Activated CD4-positive, alpha-beta T cell treated with anti-CD3 and anti-CD28 coated beads, Interleukin-2, amount 10 ng/mL, durations not matched to agents 7 days and 5 days (primary cell): Measurements from ENCODE around the gene CTF1. TPM values are rescaled to one million over a fixed set of nuclear protein-coding genes. Genes with fewer than 3 reads are reported as not detected.

Experiments used
- CTCF ChIA-PET: fragments of 350-600 bp; sonication (Branson Sonifier 250); formaldehyde crosslinking; loops from one replicate; lab custom pipeline; 2021; ENCODE audit warnings: antibody characterized with exemption; lab: Charles Lee
- POLR2A ChIA-PET: fragments of 350-600 bp; sonication (Branson Sonifier 250); formaldehyde crosslinking; loops from one replicate; lab custom pipeline; 2021; ENCODE audit warnings: antibody characterized with exemption; lab: Charles Lee
- DNase-seq: peaks from one replicate; pipeline ENCODE4 v3.0.0-alpha.2; 2020
- H3K27ac Mint-ChIP-seq: one replicate; pipeline ENCODE4 v1.8.0; 2021; ENCODE audit warnings: mild to moderate bottlenecking, moderate library complexity, mixed read lengths
- H3K27me3 Mint-ChIP-seq: one replicate; pipeline ENCODE4 v1.8.0; 2021; ENCODE audit warnings: mixed read lengths
- H3K36me3 Mint-ChIP-seq: one replicate; pipeline ENCODE4 v1.8.0; 2021; ENCODE audit warnings: low read depth, mixed read lengths
- H3K4me1 Mint-ChIP-seq: one replicate; pipeline ENCODE4 v1.8.0; 2021; ENCODE audit warnings: mixed read lengths
- H3K4me3 Mint-ChIP-seq: one replicate; pipeline ENCODE4 v1.8.0; 2021; ENCODE audit warnings: mild to moderate bottlenecking, moderate library complexity, mixed read lengths
- H3K9me3 Mint-ChIP-seq: one replicate; pipeline ENCODE4 v1.8.0; 2021; ENCODE audit warnings: mixed read lengths
- total RNA-seq, 2 experiments: library from RNA; stranded (reverse); gene quantifications; one replicate each; pipeline ENCODE4 v1.2.3, GENCODE V29; 2021

CTF1 gene
- total RNA-seq, 2 experiments from 2014 or later = 0.22 to 0.31 TPM

DNA sequence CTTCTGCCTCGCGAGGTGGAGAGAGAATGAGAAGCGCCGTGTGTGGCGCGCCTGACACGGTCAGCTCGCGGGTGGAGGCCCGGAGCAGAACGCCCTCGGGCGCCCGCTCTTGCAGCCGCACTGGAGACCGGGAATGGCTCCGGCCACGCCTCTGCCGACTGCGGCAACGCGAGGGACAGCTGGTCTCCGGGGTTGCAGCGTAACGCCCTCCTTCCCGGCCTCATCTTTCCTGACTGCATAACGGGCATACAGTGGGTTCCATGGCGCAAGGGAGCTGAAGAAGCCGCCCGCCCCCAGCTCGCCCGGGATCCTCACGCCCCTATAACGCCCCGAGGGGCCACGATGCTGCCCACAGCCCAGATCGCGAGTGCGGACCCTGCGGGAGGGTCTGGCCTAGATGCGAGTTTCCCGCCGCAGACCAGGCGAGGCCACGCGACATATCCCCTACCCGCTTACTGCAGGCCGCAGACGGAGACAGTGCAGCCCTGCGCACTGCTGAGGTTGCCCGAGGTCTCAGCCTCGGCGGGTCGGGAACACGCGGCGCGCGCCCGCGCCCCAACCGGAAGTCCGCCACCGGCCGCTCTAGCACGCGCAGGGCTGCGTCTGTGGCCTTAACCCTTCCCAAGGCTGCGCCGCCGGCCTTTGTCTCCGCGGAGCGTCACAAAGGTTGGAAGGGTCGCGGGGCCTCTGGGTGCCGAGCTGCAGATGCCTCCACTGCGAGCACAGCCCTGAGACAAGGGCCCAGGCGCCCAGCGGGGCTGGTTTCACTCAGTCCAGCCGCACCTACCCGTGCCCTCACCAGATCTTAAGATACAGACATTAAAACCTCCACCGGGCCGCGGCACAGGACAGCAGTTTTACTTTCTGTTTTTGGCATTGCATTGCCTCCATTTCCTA lies 21.3 kb upstream of the CTF1 start:
- Mint-ChIP-seq H3K27ac (peak overlapping the region; percentile 98), H3K36me3 (peaks cover 32% of the 10 kb centered on the region), H3K9me3 (no peaks in the 10 kb centered on the region), H3K4me3 (peak overlapping the region; percentile 94), H3K4me1 (peaks cover 30% of the 10 kb centered on the region), H3K27me3 (no peaks in the 10 kb centered on the region)
- DNase-seq = peak; percentile 87
- CTCF ChIA-PET = interaction anchor here (0.9 to 5.1 kb wide), 5 partner anchors 27 to 67 kb away, joined by 3 to 23 read pairs (median 4); no protein-coding TSS in a partner anchor
- POLR2A ChIA-PET = interaction anchor here (1.0 to 1.9 kb wide), 2 partner anchors 27 to 30 kb away, joined by 6 to 11 read pairs; no protein-coding TSS in a partner anchor

DNA sequence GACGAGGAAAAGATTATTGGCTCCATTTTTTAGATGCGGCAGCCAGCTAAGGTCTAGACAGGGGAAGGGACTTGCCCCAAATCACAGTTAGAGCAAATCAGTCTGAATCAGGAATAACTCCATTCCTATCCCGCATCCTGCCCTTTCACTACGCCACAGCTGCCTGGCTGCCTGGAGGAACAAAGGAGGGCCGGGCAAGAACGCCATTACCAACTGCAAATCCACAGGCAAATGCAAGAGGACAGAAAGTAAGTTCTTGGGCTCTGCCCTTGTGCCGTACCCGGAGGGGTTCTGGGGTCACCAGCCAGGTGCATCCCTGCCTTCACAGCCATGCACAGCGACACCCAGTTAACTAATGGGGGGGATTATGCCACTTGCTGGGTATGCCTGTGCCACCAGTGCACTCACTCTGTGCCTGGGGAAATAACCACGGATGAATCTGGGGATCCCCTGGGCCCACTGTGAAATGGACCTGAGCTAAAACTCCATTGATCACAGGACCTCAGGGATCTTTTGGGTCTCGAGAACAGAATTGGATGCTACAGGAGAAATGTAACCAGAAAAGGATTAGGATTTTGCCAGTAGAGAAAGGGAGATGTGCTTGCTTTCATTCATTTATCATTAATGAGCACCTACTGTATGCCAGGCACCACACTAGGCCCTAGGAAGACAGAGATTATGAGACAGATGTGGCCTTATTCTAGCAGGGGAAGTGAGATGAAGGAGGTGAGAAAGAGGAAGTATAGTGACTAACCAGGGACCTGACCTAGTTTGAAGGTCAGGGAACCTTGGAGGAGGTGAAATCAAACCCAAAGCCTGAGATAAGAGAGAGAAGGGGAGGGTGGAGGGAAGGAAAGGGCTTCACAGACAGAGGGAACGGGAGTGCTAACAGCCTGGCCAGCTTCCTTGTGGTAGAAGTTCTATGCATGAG lies 20.3 kb upstream of the CTF1 start:
- peaks cover 35% of the 10 kb centered on the region for H3K36me3 Mint-ChIP-seq
- peak overlapping the region; percentile 94 for H3K4me3 Mint-ChIP-seq
- POLR2A ChIA-PET = interaction anchor here (1.9 kb wide), 1 partner anchor 26 kb away, joined by 11 read pairs; no protein-coding TSS in a partner anchor
- peaks cover 30% of the 10 kb centered on the region for H3K4me1 Mint-ChIP-seq
- DNase-seq = peak; percentile 18
- no peaks in the 10 kb centered on the region for H3K27me3 Mint-ChIP-seq
- H3K9me3 Mint-ChIP-seq = no peaks in the 10 kb centered on the region
- CTCF ChIA-PET = interaction anchor here (1.0 to 5.1 kb wide), 3 partner anchors 25 to 63 kb away, joined by 3 to 23 read pairs (median 4); no protein-coding TSS in a partner anchor
- peak overlapping the region; percentile 98 for H3K27ac Mint-ChIP-seq

DNA sequence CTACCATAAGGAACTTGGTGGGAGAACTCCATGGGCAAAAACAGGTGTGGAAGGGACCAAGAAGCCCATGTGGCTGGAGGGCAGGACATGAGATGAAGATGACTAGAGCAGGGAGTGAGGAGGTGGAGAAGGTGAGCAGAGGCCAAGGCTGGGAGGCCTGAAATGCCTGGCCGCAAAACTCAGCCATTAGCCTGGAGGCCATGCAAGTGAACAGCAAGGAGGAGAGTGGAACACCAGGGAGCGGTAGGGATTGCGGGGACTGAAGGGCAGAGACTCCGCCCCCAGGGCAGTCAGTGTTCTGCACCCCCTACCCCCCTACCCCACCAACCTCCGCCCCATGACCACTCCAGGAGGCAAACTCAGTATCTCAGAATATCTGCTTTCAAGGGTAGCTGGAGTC lies 19.5 kb upstream of the CTF1 start:
- peaks cover 36% of the 10 kb centered on the region for H3K4me1 Mint-ChIP-seq
- no peaks in the 10 kb centered on the region for H3K9me3 Mint-ChIP-seq
- peak overlapping the region; percentile 94 for H3K4me3 Mint-ChIP-seq
- H3K27ac Mint-ChIP-seq = peak overlapping the region; percentile 98
- no peak for DNase-seq
- H3K27me3 Mint-ChIP-seq = no peaks in the 10 kb centered on the region
- ChIA-PET POLR2A (no interaction called here), CTCF (interaction anchor here (0.6 to 5.1 kb wide), 3 partner anchors 24 to 792 kb away, joined by 3 to 23 read pairs (median 4); no protein-coding TSS in a partner anchor)
- H3K36me3 Mint-ChIP-seq = peaks cover 35% of the 10 kb centered on the region

DNA sequence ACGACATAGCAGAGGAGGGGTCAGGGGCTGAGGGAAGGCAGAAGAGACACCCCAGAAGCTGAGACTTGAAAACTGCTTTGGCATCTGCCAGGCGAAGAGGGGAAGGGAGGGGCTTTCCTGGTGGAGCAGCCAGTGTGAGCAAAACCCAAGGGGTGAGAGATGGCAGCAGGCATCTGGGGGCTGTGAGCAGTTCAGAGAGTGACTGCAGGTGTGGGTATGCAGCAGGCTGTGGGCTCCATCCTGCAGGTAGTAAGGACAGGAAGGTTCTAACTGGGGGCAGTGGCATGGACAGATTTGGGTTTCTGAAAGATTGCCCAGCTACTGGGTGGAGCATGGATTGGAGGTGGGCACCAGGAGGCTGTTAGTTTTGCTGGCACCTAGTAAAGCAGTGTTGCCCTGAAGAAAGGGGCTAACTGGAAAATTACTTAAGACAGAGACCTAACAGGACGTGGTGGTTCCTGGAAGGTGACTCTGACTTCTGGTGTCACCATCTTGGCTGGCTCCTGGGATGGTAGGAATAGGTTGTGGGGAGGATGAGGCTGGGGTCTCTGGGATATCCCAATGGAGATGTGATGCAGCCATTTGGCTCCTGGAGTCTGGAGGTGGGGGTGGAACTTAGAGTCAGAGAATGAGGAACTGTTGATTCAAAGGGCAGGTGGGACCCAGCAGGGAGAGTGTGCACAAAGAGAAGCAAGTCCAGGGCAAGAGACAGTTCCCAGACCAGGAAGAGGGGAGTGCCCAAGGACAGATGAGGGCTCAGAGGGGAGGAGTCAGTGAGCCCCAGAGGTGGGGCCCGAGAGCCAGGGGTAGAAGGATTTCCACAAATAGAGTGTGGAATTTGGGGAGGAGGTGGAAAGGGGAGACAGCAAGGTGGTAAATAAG lies 13.7 kb upstream of the CTF1 start:
- Mint-ChIP-seq H3K4me3 (no peak overlapping the region), H3K36me3 (peaks cover 27% of the 10 kb centered on the region), H3K27me3 (no peaks in the 10 kb centered on the region), H3K4me1 (peaks cover 24% of the 10 kb centered on the region), H3K27ac (peak overlapping the region; percentile 72), H3K9me3 (no peaks in the 10 kb centered on the region)
- ChIA-PET CTCF (interaction anchor here (1.3 to 1.5 kb wide), 2 partner anchors 13 to 38 kb away, joined by 3 to 6 read pairs; no protein-coding TSS in a partner anchor), POLR2A (no interaction called here)
- DNase-seq = no peak

DNA sequence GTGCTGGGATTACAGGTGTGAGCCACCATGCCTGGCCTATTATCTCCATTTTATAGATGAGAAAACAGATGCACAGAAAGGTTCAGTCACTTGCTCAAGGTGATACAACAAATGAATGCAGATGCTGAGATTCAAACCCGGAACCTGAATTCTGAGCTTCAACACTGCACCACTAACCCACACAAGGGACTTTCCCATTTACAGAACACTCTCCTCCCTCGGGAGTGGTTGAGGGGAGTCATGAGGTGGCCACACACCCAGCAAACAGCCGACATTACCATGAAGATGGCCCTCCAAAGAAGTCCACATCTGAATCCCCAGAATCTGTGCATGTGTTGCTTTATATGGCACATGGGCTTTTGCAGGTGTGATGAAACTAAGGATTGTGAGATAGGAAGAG lies 11.7 kb upstream of the CTF1 start:
- H3K27ac Mint-ChIP-seq = no peak overlapping the region
- H3K4me1 Mint-ChIP-seq = peaks cover 24% of the 10 kb centered on the region
- no peaks in the 10 kb centered on the region for H3K9me3 Mint-ChIP-seq
- POLR2A ChIA-PET = no interaction called here
- CTCF ChIA-PET = interaction anchor here (1.1 kb wide), 1 partner anchor 17 kb away, joined by 3 read pairs; no protein-coding TSS in a partner anchor
- no peak for DNase-seq
- peaks cover 25% of the 10 kb centered on the region for H3K36me3 Mint-ChIP-seq
- no peaks in the 10 kb centered on the region for H3K27me3 Mint-ChIP-seq
- no peak overlapping the region for H3K4me3 Mint-ChIP-seq

DNA sequence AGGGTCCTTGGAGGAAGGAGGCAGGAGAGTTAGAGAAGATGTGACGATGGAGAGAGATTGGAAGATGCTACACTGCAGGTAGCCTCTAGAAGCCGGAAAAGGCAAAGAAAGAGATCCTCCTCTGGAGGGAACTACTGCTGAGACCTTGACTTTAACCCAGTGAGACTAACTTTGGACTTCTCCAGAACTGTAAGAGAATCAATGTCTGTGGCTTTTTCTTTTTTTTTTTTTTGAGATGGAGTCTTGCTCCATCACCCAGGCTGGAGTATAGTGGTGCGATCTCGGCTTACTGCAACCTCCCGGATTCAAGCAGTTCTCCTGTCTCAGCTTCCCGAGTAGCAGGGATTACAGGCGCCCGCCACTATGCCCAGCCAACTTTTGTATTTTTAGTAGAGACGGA lies 11.2 kb upstream of the CTF1 start:
- DNase-seq = no peak
- H3K27me3 Mint-ChIP-seq = no peaks in the 10 kb centered on the region
- peaks cover 24% of the 10 kb centered on the region for H3K4me1 Mint-ChIP-seq
- H3K9me3 Mint-ChIP-seq = no peaks in the 10 kb centered on the region
- ChIA-PET CTCF (interaction anchor here (0.6 kb wide), 1 partner anchor 15 kb away, joined by 4 read pairs; no protein-coding TSS in a partner anchor), POLR2A (no interaction called here)
- H3K4me3 Mint-ChIP-seq = no peak overlapping the region
- H3K36me3 Mint-ChIP-seq = peaks cover 29% of the 10 kb centered on the region
- H3K27ac Mint-ChIP-seq = no peak overlapping the region

DNA sequence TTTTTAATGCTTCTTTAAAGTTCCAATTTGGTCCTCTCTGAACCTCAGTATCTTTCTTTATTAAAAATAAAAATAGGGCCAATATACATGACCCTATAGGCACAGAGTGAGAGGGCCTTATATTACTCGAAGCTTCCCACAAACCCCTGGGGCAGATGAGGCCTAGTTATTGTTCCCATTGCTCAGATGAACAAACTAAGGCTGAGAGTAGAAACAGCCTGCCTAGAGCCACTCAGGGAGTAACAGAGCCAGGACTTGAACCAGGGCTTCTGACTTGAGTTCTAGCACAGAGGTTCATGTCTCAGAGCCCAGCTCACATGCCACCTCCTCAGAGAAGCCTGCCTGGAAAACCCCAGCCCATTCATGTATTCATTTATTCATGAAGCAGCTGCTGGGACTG lies 10.3 kb upstream of the CTF1 start:
- H3K4me1 Mint-ChIP-seq = peaks cover 24% of the 10 kb centered on the region
- no peaks in the 10 kb centered on the region for H3K27me3 Mint-ChIP-seq
- CTCF ChIA-PET = interaction anchor here (1.4 kb wide), 1 partner anchor 16 kb away, joined by 5 read pairs; no protein-coding TSS in a partner anchor
- H3K9me3 Mint-ChIP-seq = no peaks in the 10 kb centered on the region
- POLR2A ChIA-PET = no interaction called here
- H3K4me3 Mint-ChIP-seq = no peak overlapping the region
- peak overlapping the region; percentile 60 for H3K27ac Mint-ChIP-seq
- no peak for DNase-seq
- peaks cover 27% of the 10 kb centered on the region for H3K36me3 Mint-ChIP-seq

DNA sequence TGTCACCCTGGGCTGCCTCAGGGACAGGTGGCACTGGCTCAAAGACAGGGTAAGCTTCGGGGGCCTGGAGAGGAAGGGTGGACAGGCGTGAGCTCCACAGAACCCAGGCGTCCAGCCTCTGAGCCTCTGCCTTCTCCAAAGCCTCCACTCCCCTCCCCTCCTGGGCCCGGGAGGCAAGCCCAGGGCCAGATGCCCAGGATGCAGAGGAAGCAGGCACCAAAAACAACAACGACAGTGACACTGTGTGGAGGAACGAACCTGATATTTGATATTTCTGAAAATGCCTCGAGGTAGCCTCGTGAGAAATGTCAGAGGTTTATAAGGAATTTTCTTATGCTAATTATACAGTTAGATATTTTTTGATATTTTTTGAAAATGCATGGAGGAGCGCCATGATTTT lies 8.5 kb upstream of the CTF1 start:
- DNase-seq = no peak
- peaks cover 25% of the 10 kb centered on the region for H3K36me3 Mint-ChIP-seq
- H3K9me3 Mint-ChIP-seq = no peaks in the 10 kb centered on the region
- H3K27me3 Mint-ChIP-seq = no peaks in the 10 kb centered on the region
- H3K4me3 Mint-ChIP-seq = no peak overlapping the region
- CTCF ChIA-PET = interaction anchor here (0.6 to 3.2 kb wide), 2 partner anchors 14 to 71 kb away, joined by 5 to 17 read pairs; no protein-coding TSS in a partner anchor
- no peak overlapping the region for H3K27ac Mint-ChIP-seq
- POLR2A ChIA-PET = no interaction called here
- peaks cover 16% of the 10 kb centered on the region for H3K4me1 Mint-ChIP-seq

DNA sequence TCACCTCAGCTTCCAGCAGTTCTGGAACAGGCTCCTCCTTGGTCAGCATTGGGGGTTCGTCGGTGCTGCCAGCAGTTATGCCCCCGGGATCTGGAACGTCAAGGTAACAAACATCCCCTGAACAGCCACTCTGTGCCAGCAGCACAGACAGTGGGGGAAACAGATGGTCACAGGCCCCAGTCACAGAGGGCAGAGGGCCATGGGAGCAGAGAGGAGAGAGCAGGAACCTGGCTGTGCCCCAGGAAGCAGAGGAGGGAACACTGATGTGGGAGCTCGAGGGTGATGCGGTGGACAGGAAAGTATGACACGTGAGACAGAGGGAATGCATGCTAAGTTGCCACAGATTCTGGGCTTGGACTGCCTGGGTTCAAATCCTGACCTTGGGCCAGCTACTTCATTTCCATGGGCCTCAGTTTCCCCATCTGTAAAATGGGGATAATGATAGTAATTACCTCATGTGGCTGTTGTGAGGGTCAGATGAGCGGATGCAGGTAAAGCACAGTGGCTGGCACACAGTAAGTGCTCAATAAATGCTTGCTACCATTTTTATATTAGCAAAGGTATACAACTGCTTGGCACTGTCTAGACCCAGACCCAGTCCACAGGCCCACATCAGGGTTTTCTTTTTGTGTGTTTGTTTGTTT lies 7.4 kb upstream of the CTF1 start:
- Mint-ChIP-seq H3K9me3 (no peaks in the 10 kb centered on the region), H3K4me3 (no peak overlapping the region), H3K36me3 (peaks cover 25% of the 10 kb centered on the region), H3K27me3 (no peaks in the 10 kb centered on the region), H3K4me1 (peaks cover 19% of the 10 kb centered on the region), H3K27ac (no peak overlapping the region)
- CTCF ChIA-PET = interaction anchor here (3.2 to 4.7 kb wide), 2 partner anchors 13 to 44 kb away, joined by 17 to 21 read pairs; no protein-coding TSS in a partner anchor
- POLR2A ChIA-PET = no interaction called here
- DNase-seq = no peak

DNA sequence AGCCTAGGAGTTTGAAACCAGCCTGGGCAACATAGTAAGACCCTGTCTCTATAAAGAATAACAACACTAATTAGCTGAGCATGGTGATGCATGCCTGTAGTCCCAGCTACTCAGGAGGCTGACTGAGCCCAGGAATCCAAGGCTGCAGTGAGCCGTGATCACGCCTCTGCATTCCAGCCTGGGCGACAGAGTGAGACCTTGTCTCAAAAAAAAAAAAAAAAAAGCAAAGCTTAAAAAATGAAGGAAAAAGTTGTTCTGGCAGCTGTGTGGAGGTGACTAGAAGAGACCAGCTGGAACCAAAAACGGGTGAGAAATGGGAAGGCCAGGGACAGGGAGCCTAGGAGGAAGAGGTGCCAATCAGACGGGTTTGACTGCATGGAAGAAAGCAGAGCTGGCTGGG lies 6.7 kb upstream of the CTF1 start:
- Mint-ChIP-seq H3K27me3 (no peaks in the 10 kb centered on the region), H3K9me3 (no peaks in the 10 kb centered on the region), H3K4me1 (peaks cover 25% of the 10 kb centered on the region), H3K27ac (no peak overlapping the region), H3K4me3 (no peak overlapping the region), H3K36me3 (peaks cover 24% of the 10 kb centered on the region)
- CTCF ChIA-PET = interaction anchor here (0.7 to 4.7 kb wide), 3 partner anchors 12 to 421 kb away, joined by 4 to 21 read pairs (median 17); no protein-coding TSS in a partner anchor
- POLR2A ChIA-PET = no interaction called here
- DNase-seq = no peak
